ENCODE measurements around the gene ZNF335. TPM values are rescaled to one million over a fixed set of nuclear protein-coding genes. Genes with fewer than 3 reads are reported as not detected.

Gene ZNF335
- total and polyA plus RNA-seq, 2 of the 13 experiments (the other 11 are each of a cell fraction or from before 2014, with no cell fraction given), result 9.7 to 13.7 TPM

- TF ChIP-seq ARID4A (CRISPR knock-in tag; IDR thresholded peaks at IDR 0.05; ENCODE audit: borderline replicate concordance) (peak; percentile 31; the same call in 1 of the 2 replicates), ZNF335 (CRISPR knock-in tag; IDR thresholded peaks at IDR 0.05) (no peak), TAF15 (IDR thresholded peaks at IDR 0.05; ENCODE audit: low read depth, low read length, poor library complexity, severe bottlenecking) (no peak), HOXA3 (CRISPR knock-in tag; IDR thresholded peaks at IDR 0.05) (peak; percentile 64), ZMYM2 (CRISPR knock-in tag; IDR thresholded peaks at IDR 0.05) (peak; percentile 74; the same call in 1 of the 2 replicates), TBX2 (CRISPR knock-in tag; IDR thresholded peaks at IDR 0.05; ENCODE audit: borderline replicate concordance) (0 out of 2 replicates have a peak, but pooled peaks have one; percentile 33), ZNF33B (CRISPR knock-in tag; IDR thresholded peaks at IDR 0.05) (no peak), DNMT3B (CRISPR knock-in tag; conservative IDR thresholded peaks at IDR 0.05) (no peak), ZKSCAN5 (CRISPR knock-in tag; IDR thresholded peaks at IDR 0.05) (no peak), ZNF30 (CRISPR knock-in tag; IDR thresholded peaks at IDR 0.05) (no peak), CCAR2 (optimal IDR thresholded peaks at IDR 0.05; ENCODE audit: low read depth, low read length) (no peak), HMG20A (CRISPR knock-in tag; IDR thresholded peaks at IDR 0.05; ENCODE audit: borderline replicate concordance) (peak; percentile 54; the same call in 1 of the 2 replicates), NFKBIZ (CRISPR knock-in tag; IDR thresholded peaks at IDR 0.05) (no peak), AHR (CRISPR knock-in tag; IDR thresholded peaks at IDR 0.05) (no peak), ZNF224 (CRISPR knock-in tag; IDR thresholded peaks at IDR 0.05) (no peak), POGZ (CRISPR knock-in tag; IDR thresholded peaks at IDR 0.05) (no peak), ESRRA (CRISPR knock-in tag; IDR thresholded peaks at IDR 0.05; ENCODE audit: low read depth) (0 out of 2 replicates have a peak, but pooled peaks have one; percentile 44), ZNF441 (CRISPR knock-in tag; IDR thresholded peaks at IDR 0.05; ENCODE audit: borderline replicate concordance) (no peak), ADNP (CRISPR knock-in tag; IDR thresholded peaks at IDR 0.05) (peak; percentile 85), CBFB (CRISPR knock-in tag; IDR thresholded peaks at IDR 0.05) (no peak), RXRA (CRISPR knock-in tag; IDR thresholded peaks at IDR 0.05) (peak; percentile 59; the same call in 1 of the 2 replicates)
- TF ChIP-seq, protein P1, sequence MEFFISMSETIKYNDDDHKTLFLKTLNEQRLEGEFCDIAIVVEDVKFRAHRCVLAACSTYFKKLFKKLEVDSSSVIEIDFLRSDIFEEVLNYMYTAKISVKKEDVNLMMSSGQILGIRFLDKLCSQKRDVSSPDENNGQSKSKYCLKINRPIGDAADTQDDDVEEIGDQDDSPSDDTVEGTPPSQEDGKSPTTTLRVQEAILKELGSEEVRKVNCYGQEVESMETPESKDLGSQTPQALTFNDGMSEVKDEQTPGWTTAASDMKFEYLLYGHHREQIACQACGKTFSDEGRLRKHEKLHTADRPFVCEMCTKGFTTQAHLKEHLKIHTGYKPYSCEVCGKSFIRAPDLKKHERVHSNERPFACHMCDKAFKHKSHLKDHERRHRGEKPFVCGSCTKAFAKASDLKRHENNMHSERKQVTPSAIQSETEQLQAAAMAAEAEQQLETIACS (CRISPR knock-in tag; IDR thresholded peaks at IDR 0.05), result no peak
- TF ChIP-seq, protein P2, sequence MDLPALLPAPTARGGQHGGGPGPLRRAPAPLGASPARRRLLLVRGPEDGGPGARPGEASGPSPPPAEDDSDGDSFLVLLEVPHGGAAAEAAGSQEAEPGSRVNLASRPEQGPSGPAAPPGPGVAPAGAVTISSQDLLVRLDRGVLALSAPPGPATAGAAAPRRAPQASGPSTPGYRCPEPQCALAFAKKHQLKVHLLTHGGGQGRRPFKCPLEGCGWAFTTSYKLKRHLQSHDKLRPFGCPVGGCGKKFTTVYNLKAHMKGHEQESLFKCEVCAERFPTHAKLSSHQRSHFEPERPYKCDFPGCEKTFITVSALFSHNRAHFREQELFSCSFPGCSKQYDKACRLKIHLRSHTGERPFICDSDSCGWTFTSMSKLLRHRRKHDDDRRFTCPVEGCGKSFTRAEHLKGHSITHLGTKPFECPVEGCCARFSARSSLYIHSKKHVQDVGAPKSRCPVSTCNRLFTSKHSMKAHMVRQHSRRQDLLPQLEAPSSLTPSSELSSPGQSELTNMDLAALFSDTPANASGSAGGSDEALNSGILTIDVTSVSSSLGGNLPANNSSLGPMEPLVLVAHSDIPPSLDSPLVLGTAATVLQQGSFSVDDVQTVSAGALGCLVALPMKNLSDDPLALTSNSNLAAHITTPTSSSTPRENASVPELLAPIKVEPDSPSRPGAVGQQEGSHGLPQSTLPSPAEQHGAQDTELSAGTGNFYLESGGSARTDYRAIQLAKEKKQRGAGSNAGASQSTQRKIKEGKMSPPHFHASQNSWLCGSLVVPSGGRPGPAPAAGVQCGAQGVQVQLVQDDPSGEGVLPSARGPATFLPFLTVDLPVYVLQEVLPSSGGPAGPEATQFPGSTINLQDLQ (CRISPR knock-in tag; IDR thresholded peaks at IDR 0.05), result 0 out of 2 replicates have a peak, but pooled peaks have one; percentile 23
Observed at GRCh38 chr20:45921337-45922189, 50.4 kb downstream of the ZNF335 start (continued).

Data from HepG2 (cell line).